ENCODE data around the gene ZNF277. TPM values are rescaled to one million over a fixed set of nuclear protein-coding genes. Genes with fewer than 3 reads are reported as not detected.
A peak's percentile ranks its signal among the peaks of the same experiment; 100 is the strongest.

ZNF277 gene
- total RNA-seq, 6 donors from 2014 or later, result 20.8 to 63.1 (median 34.8) TPM

- no peak for TF ChIP-seq POLR2AphosphoS5 (IDR thresholded peaks at IDR 0.05)
- TF ChIP-seq, protein P1, sequence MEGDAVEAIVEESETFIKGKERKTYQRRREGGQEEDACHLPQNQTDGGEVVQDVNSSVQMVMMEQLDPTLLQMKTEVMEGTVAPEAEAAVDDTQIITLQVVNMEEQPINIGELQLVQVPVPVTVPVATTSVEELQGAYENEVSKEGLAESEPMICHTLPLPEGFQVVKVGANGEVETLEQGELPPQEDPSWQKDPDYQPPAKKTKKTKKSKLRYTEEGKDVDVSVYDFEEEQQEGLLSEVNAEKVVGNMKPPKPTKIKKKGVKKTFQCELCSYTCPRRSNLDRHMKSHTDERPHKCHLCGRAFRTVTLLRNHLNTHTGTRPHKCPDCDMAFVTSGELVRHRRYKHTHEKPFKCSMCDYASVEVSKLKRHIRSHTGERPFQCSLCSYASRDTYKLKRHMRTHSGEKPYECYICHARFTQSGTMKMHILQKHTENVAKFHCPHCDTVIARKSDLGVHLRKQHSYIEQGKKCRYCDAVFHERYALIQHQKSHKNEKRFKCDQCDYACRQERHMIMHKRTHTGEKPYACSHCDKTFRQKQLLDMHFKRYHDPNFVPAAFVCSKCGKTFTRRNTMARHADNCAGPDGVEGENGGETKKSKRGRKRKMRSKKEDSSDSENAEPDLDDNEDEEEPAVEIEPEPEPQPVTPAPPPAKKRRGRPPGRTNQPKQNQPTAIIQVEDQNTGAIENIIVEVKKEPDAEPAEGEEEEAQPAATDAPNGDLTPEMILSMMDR (IDR thresholded peaks at IDR 0.05), result no peak
- TF ChIP-seq POLR2A (IDR thresholded peaks at IDR 0.05), result no peak
- TF ChIP-seq EP300 (IDR thresholded peaks at IDR 0.05), result no peak
- 90% methylated on average over 3 of the region's 3 CpGs for WGBS, 2 donors
- H3K4me1 ChIP-seq, result peaks cover 0 to 9% (median 6%) of the 10 kb centered on the region in 4 donors
- no peak overlapping the region for H3K27ac ChIP-seq
- H3K9me3 ChIP-seq, result no peaks in the 10 kb centered on the region
- DNase-seq, result no peak
- no peaks in the 10 kb centered on the region for H3K36me3 ChIP-seq
- no peak overlapping the region for H3K4me3 ChIP-seq
- ATAC-seq (ENCODE audit: low FRiP score in 2 of 2), result no peak
- no peaks in the 10 kb centered on the region for H3K27me3 ChIP-seq
Observed at GRCh38 chr7:112252141-112252540, 45.6 kb downstream of the ZNF277 start.

DNA sequence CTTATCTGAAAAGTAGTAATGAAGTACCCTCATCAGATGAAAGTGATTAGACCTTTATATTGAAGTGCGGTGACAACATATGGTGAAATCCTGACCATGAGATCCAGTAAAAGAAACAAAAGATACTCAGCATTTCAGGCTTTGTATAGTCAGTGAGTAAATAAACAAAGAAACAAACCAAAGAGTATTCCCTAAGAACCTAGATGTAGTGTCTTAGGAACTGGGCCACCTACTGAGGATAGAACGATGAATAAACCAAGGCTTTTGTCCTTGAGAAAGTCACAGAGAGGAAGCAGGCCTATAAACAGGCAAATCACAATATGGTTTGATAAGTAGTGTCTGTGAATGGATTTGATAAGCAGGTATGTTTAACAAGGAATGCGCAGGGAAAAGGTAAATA lies 46.2 kb downstream of the ZNF277 start:
- ATAC-seq (ENCODE audit: low FRiP score in 2 of 2) (no peak), DNase-seq (no peak)
- no peaks in the 10 kb centered on the region for H3K9me3 ChIP-seq
- H3K27ac ChIP-seq, result no peak overlapping the region
- TF ChIP-seq POLR2A (IDR thresholded peaks at IDR 0.05), result no peak
- no peak for TF ChIP-seq EP300 (IDR thresholded peaks at IDR 0.05)
- TF ChIP-seq POLR2AphosphoS5 (IDR thresholded peaks at IDR 0.05), result no peak
- TF ChIP-seq, protein P1 (IDR thresholded peaks at IDR 0.05), result no peak
- no peaks in the 10 kb centered on the region for H3K36me3 ChIP-seq
- 48 to 77% methylated on average over 3 of the region's 3 CpGs for WGBS, 2 donors
- no peak overlapping the region for H3K4me3 ChIP-seq
- no peaks in the 10 kb centered on the region for H3K27me3 ChIP-seq
- peaks cover 0 to 9% (median 7%) of the 10 kb centered on the region in 4 donors for H3K4me1 ChIP-seq

DNA sequence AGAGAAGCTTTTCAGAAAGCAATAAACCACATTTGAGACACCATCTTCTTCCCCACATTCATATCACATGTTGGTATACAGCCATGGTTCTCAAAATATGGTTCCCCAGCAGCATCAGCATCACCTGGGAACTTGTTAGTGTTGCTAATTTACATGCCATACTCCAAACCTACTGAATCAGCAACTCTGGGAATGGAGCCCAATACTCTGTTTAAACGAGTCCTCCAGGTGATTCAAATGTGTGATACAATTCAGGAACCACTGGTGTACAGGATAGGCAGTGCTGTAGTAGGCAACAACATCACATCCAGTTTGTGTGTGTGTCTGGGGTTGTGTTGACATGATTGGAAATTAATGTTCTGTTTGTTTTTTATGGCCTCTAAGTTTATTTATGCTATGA lies 47.7 kb downstream of the ZNF277 start:
- H3K4me3 ChIP-seq, result no peak overlapping the region
- no peaks in the 10 kb centered on the region for H3K9me3 ChIP-seq
- DNase-seq (no peak), ATAC-seq (ENCODE audit: low FRiP score in 2 of 2) (no peak)
- peaks cover 0 to 9% (median 7%) of the 10 kb centered on the region in 4 donors for H3K4me1 ChIP-seq
- H3K36me3 ChIP-seq, result no peaks in the 10 kb centered on the region
- WGBS, 2 donors, result 60 to 64% methylated on average over 1 of the region's 1 CpG
- no peak for TF ChIP-seq POLR2A (IDR thresholded peaks at IDR 0.05)
- TF ChIP-seq, protein P1 (IDR thresholded peaks at IDR 0.05), result no peak
- no peak for TF ChIP-seq EP300 (IDR thresholded peaks at IDR 0.05)
- no peak for TF ChIP-seq POLR2AphosphoS5 (IDR thresholded peaks at IDR 0.05)
- peak overlapping the region in 1 of 4 donors; percentile 16 for H3K27ac ChIP-seq
- no peaks in the 10 kb centered on the region for H3K27me3 ChIP-seq

DNA sequence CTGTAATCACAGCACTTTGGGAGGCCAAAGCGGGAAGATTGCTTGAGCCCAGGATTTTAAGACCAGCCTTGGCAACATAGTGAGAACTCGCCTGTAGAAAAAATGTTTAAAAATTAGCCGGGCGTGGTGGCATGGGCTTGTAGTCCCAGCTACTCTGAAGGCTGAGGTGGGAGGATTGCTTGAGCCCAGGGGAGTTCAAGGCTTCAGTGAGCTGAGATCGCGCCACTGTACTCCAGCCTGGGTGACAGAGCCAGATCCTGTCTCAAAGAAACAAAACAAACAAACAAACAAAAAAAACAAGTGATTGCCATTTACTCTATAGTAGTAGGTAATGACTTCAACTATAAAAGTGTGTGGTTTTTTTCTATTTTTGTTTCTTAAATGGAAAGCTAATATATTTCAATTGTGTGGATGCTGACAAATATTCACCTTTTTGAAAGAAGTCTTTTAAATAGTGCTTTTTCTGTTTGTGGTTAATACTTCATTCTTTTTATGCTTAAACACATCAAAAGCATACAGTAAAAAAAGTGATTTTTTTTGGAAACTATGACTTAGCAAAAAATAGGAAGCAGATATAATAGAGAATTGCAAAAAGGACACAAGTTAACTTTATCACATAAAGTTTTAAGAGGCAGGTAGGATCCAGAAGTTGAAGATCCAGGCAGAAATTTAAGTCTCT lies 48.4 kb downstream of the ZNF277 start:
- TF ChIP-seq EP300 (IDR thresholded peaks at IDR 0.05) (no peak), POLR2AphosphoS5 (IDR thresholded peaks at IDR 0.05) (no peak), POLR2A (IDR thresholded peaks at IDR 0.05) (no peak)
- TF ChIP-seq, protein P1 (IDR thresholded peaks at IDR 0.05), result no peak
- Histone ChIP-seq H3K4me1 (peaks cover 0 to 9% (median 7%) of the 10 kb centered on the region in 4 donors), H3K36me3 (no peaks in the 10 kb centered on the region), H3K9me3 (no peaks in the 10 kb centered on the region), H3K27ac (peak overlapping the region in 1 of 4 donors; percentile 16), H3K4me3 (no peak overlapping the region), H3K27me3 (no peaks in the 10 kb centered on the region)
- DNase-seq, result peak in 1 of 2 donors; percentile 23
- no peak for ATAC-seq (ENCODE audit: low FRiP score in 2 of 2)
- 74 to 76% methylated on average over 6 of the region's 6 CpGs for WGBS, 2 donors

GRCh38 chr7:112255388-112255720 lies 48.9 kb downstream of the ZNF277 start:
- H3K4me3 ChIP-seq, result no peak overlapping the region
- DNase-seq, result no peak
- ATAC-seq (ENCODE audit: low FRiP score in 2 of 2), result no peak
- no peaks in the 10 kb centered on the region for H3K27me3 ChIP-seq
- no peak overlapping the region for H3K27ac ChIP-seq
- no peaks in the 10 kb centered on the region for H3K9me3 ChIP-seq
- no peaks in the 10 kb centered on the region for H3K36me3 ChIP-seq
- peaks cover 0 to 9% (median 7%) of the 10 kb centered on the region in 4 donors for H3K4me1 ChIP-seq
- TF ChIP-seq POLR2A (IDR thresholded peaks at IDR 0.05), result no peak
- no peak for TF ChIP-seq EP300 (IDR thresholded peaks at IDR 0.05)
- TF ChIP-seq, protein P1 (IDR thresholded peaks at IDR 0.05), result no peak
- TF ChIP-seq POLR2AphosphoS5 (IDR thresholded peaks at IDR 0.05), result no peak
